HepG2 (cell line): ENCODE data around the gene CATSPERD. TPM values are rescaled to one million over a fixed set of nuclear protein-coding genes. Genes with fewer than 3 reads are reported as not detected.
"Not testable (repeated sequence)": the region's sequence is repeated elsewhere in the genome, so short reads cannot be mapped to it uniquely, and the experiment has no call there.

Experiments used
- ATAC-seq: fragments of 200-7000 bp; cut with Tn5 transposase; 3 replicates; pipeline ENCODE4 v1.9.1; 2020; ENCODE audit warnings: mild to moderate bottlenecking, moderate library complexity
- BruUV-seq: library from RNA; stranded (reverse); fragments of 400-500 nt; replicated peaks from 2 replicates; lab custom pipeline; 2021; lab: Mats Ljungman, UMichigan
- CTCF ChIA-PET: fragments of 300-600 bp; formaldehyde crosslinking; extraction: SDS; loops from one replicate; lab custom pipeline; 2021; ENCODE audit warnings: low total read pairs, inconsistent platforms, low intra/inter-chr PET ratio; lab: Yijun Ruan, JAX
- POLR2A ChIA-PET: fragments of 350-600 bp; sonication (Branson Sonifier 250); formaldehyde crosslinking; loops from one replicate; lab custom pipeline; 2020; ENCODE audit warnings: antibody characterized with exemption, inconsistent platforms; lab: Yijun Ruan, JAX
- DNase-seq: peaks from one replicate; pipeline ENCODE4 v3.0.0-alpha.2; 2015; ENCODE audit warnings: low spot score
- FAIRE-seq: peaks from 3 replicates; lab custom pipeline; 2011; peaks lifted over from hg19 to GRCh38; lab: Jason Lieb, UNC
- H2AFZ ChIP-seq: one replicate; pipeline ENCODE4 v1.6.1; 2011; ENCODE audit warnings: low read length, inconsistent platforms
- H3K27ac ChIP-seq: fragments of 300-600 bp; 3 replicates; pipeline ENCODE4 v1.8.0; 2011; ENCODE audit warnings: mixed run types, mild to moderate bottlenecking, mixed read lengths, low read length, inconsistent platforms; ENCODE audit not compliant: insufficient read depth; ENCODE audit errors: extremely low read length
- H3K27me3 ChIP-seq, 2 experiments: fragments of 200-600 bp in 1 of 2; 2 replicates in 1 of 2; 3 replicates in 1 of 2; pipeline versions ENCODE4 v1.6.0 to v1.8.0; 2011; ENCODE audit warnings: low read length in 2 of 2, mild to moderate bottlenecking in 2 of 2, moderate library complexity in 2 of 2, inconsistent platforms in 1 of 2; ENCODE audit not compliant: insufficient read depth in 2 of 2, control insufficient read depth in 1 of 2
- H3K36me3 ChIP-seq, 2 experiments: fragments of 200-600 bp in 1 of 2; replicated peaks in 1 of 2; 2 replicates in 1 of 2; 3 replicates in 1 of 2; pipeline versions ENCODE4 v1.5.1 to v1.8.0; 2011; ENCODE audit warnings: low read length in 2 of 2, inconsistent platforms in 1 of 2; ENCODE audit not compliant: insufficient read depth in 2 of 2, control insufficient read depth in 1 of 2
- H3K4me1 ChIP-seq: 2 replicates; pipeline ENCODE4 v1.5.1; 2012; ENCODE audit warnings: low read length, inconsistent platforms; ENCODE audit not compliant: insufficient read depth
- H3K4me2 ChIP-seq: 2 replicates; pipeline ENCODE4 v1.6.0; 2011; ENCODE audit warnings: low read depth, low read length, inconsistent platforms
- H3K4me3 ChIP-seq, 3 experiments: fragments of 200-600 bp in 1 of 3; sonication (generic), shearing (Covaris generic) in 1 of 3; replicated peaks in 1 of 3; 2 replicates each; pipeline ENCODE4 v1.5.1; 2011 to 2016; ENCODE audit warnings: low read length in 3 of 3, inconsistent platforms in 2 of 3, low read depth in 2 of 3, mild to moderate bottlenecking in 2 of 3, control low read depth in 1 of 3, mixed read lengths in 1 of 3; ENCODE audit not compliant: insufficient read depth in 1 of 3
- H3K79me2 ChIP-seq: one replicate; pipeline ENCODE4 v1.6.1; 2011; ENCODE audit warnings: low read length, inconsistent platforms; ENCODE audit not compliant: insufficient read depth
- H3K9ac ChIP-seq: 2 replicates; pipeline ENCODE4 v1.6.0; 2011; ENCODE audit warnings: mild to moderate bottlenecking, low read depth, low read length, inconsistent platforms; ENCODE audit not compliant: insufficient read depth
- H3K9me3 ChIP-seq: 2 replicates; pipeline ENCODE4 v1.5.1; 2012; ENCODE audit warnings: mild to moderate bottlenecking, low read length
- H4K20me1 ChIP-seq: 2 replicates; pipeline ENCODE4 v1.6.0; 2011; ENCODE audit warnings: inconsistent platforms, mild to moderate bottlenecking, low read length, moderate library complexity; ENCODE audit not compliant: insufficient read depth
- BRCA1 ChIP-seq: sonication (generic); formaldehyde crosslinking; IDR thresholded peaks from 2 replicates; pipeline ENCODE4 v1.4.0; 2020; ENCODE audit warnings: missing genetic modification reagents
- CEBPG ChIP-seq: IDR thresholded peaks from 2 replicates; pipeline ENCODE4 v1.6.1; 2016
- GMEB1 ChIP-seq: sonication (generic); formaldehyde crosslinking; IDR thresholded peaks from 2 replicates; pipeline ENCODE4 v1.5.1; 2020; ENCODE audit warnings: missing genetic modification reagents, mild to moderate bottlenecking, borderline replicate concordance
- GZF1 ChIP-seq: sonication (generic); formaldehyde crosslinking; IDR thresholded peaks from 2 replicates; pipeline ENCODE4 v1.5.1; 2020; ENCODE audit warnings: mild to moderate bottlenecking, missing genetic modification reagents
- MNT ChIP-seq: fragments of 450-650 bp; IDR thresholded peaks from 2 replicates; pipeline ENCODE4 v1.6.1; 2016
- PAF1 ChIP-seq: IDR thresholded peaks from 2 replicates; pipeline ENCODE4 v1.6.1; 2016; ENCODE audit warnings: missing genetic modification reagents, missing compliant biosample characterization
- RFX1 ChIP-seq: fragments of 450-650 bp; IDR thresholded peaks from 2 replicates; pipeline ENCODE4 v1.6.1; 2017
- ZNF253 ChIP-seq: sonication (generic); formaldehyde crosslinking; IDR thresholded peaks from 2 replicates; pipeline ENCODE4 v1.8.0; 2022; ENCODE audit warnings: mild to moderate bottlenecking, missing genetic modification reagents, borderline replicate concordance
- ZNF780A ChIP-seq: sonication (generic); formaldehyde crosslinking; IDR thresholded peaks from 2 replicates; pipeline ENCODE4 v1.8.0; 2022; ENCODE audit warnings: mild to moderate bottlenecking, missing genetic modification reagents, moderate library complexity
- WGBS: methylation state at CpG from one replicate; pipeline ENCODE4 v1.1.6; 2017; ENCODE audit warnings: low lambda C conversion rate; 5-methylcytosine and 5-hydroxymethylcytosine counted together
- in situ Hi-C: cut with HindIII; loops from 2 replicates; pipeline ENCODE4 v1.10.0; 2017; ENCODE audit warnings: low pct_unique_long_range_greater_than_20kb; ENCODE audit not compliant: extremely low pct_ligation_motif_present
- intact Hi-C: fragments of 100-400 bp; cut with micrococcal nuclease; formaldehyde crosslinking; loops from one replicate; pipeline ENCODE4 v1.10.0; 2022; ENCODE audit not compliant: unreplicated experiment
- polyA plus RNA-seq, 8 experiments: library from polyadenylated mRNA; depleted of rRNA in 3 of 8; stranded (reverse) in 7 of 8; unstranded in 1 of 8; fragments of >200 nt; fragmentation: Illumina TruSeq in 4 of 8; extraction: Trizol in 4 of 8; gene quantifications; 2 replicates each; pipeline versions ENCODE4 v1.2.1 to v1.2.3, GENCODE V29; 2011 to 2016; ENCODE audit warnings: low read depth in 4 of 8, missing spikeins in 1 of 8, mixed read lengths in 1 of 8; ENCODE audit not compliant: insufficient read depth in 1 of 8
- total RNA-seq, 5 experiments: library from RNA; depleted of rRNA; stranded (reverse); fragments of >200 nt; fragmentation: Illumina TruSeq; extraction: Trizol; gene quantifications; 2 replicates each; pipeline ENCODE4 v1.2.3, GENCODE V29; 2016; ENCODE audit warnings: low read depth in 1 of 5

The CATSPERD gene
- total and polyA plus RNA-seq, 2 of the 13 experiments (the other 11 are each of a cell fraction or from before 2014, with no cell fraction given) = 0.04 TPM; not detected in 1

DNA sequence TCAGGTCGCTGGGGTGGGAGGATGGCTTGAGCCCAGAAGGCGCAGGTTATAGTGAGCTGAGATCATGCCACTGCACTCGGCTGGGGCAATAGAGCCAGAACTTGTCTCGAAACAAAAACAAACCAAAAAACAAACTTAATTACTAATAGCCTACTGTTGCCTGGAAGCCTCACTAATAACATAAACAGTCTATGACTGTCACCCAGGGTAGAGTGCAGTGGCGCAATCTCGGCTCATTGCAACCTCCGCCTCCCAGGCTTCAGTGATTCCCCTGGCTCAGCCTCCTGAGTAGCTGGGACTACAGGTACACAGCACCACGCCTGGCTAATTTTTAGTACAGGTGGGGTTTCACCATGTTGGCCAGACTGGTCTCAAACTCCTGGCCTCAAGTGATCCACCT lies 18.0 kb downstream of the CATSPERD start (continued):
- no peak for TF ChIP-seq GZF1 (CRISPR knock-in tag)
- TF ChIP-seq ZNF780A = no peak
- peak; percentile 68 for TF ChIP-seq CEBPG (CRISPR knock-in tag)
- peak; percentile 32; the same call in 1 of the 2 replicates for TF ChIP-seq RFX1
- TF ChIP-seq, all 625 proteins: peak for 3

DNA sequence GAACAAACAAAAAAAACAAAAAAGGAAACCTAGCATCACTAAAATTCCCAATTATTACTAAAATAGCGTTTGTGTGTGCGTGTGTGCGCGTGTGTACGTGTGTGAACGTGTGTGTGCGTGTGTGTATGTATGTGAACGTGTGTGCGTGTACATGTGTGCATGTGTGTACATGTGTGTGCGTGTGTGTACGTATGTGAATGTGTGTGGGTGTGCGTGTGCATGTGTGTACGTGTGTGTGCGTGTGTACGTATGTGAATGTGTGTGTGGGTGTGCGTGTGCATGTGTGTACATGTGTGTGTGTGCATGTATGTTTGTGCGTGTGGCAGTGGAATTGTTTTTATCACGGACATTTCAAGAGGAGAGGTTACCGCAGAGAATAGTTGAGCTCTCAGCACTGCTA lies 21.6 kb downstream of the CATSPERD start:
- DNase-seq (no peak), ATAC-seq (no peak), FAIRE-seq (no peak)
- BruUV-seq = no TSS peak
- Histone ChIP-seq H2AFZ (no peak overlapping the region), H3K9ac (no peak overlapping the region), H3K36me3 (no peaks in the 10 kb centered on the region), H3K79me2 (no peaks in the 10 kb centered on the region), H3K4me1 (peaks cover 27% of the 10 kb centered on the region), H4K20me1 (no peaks in the 10 kb centered on the region), H3K4me3 (no peak overlapping the region), H3K4me2 (no peak overlapping the region), H3K27ac (no peak overlapping the region), H3K9me3 (no peaks in the 10 kb centered on the region), H3K27me3 (peaks cover 1 to 8% of the 10 kb centered on the region in 2 experiments; a peak in 2 of 5 replicates)
- in situ Hi-C loops = no loop called here
- TF ChIP-seq MNT (peak; percentile 29; the same call in 1 of the 2 replicates), PAF1 (CRISPR knock-in tag) (no peak)
- CTCF ChIA-PET = no interaction called here
- intact Hi-C loops = no loop called here
- WGBS = 55% methylated on average over 19 of the region's 19 CpGs
- POLR2A ChIA-PET = no interaction called here

- CTCF ChIA-PET = no interaction called here
- no peak overlapping the region for H2AFZ ChIP-seq
- H3K9ac ChIP-seq = no peak overlapping the region
- no peaks in the 10 kb centered on the region for H4K20me1 ChIP-seq
- no peaks in the 10 kb centered on the region for H3K36me3 ChIP-seq
- H3K4me1 ChIP-seq = peaks cover 19% of the 10 kb centered on the region
- intact Hi-C loops (no loop called here), in situ Hi-C loops (no loop called here)
- no peaks in the 10 kb centered on the region for H3K9me3 ChIP-seq
- no peaks in the 10 kb centered on the region for H3K79me2 ChIP-seq
- no peak for FAIRE-seq
- H3K27ac ChIP-seq = no peak overlapping the region
- peaks cover under 1 to 8% of the 10 kb centered on the region in 2 experiments; a peak in 1 of 5 replicates for H3K27me3 ChIP-seq
- no peak for DNase-seq
- POLR2A ChIA-PET = no interaction called here
- no TSS peak for BruUV-seq
- no peak for ATAC-seq
- no peak for TF ChIP-seq ZNF253
- no peak for TF ChIP-seq GMEB1 (CRISPR knock-in tag)
- no peak for TF ChIP-seq BRCA1
- TF ChIP-seq, all 625 proteins: peak for 0
- Histone ChIP-seq H3K4me2 (no peak overlapping the region), H3K4me3 (no peak overlapping the region)
These were observed 23.2 kb downstream of the CATSPERD start for GRCh38 chr19:5743630-5744029.

DNA sequence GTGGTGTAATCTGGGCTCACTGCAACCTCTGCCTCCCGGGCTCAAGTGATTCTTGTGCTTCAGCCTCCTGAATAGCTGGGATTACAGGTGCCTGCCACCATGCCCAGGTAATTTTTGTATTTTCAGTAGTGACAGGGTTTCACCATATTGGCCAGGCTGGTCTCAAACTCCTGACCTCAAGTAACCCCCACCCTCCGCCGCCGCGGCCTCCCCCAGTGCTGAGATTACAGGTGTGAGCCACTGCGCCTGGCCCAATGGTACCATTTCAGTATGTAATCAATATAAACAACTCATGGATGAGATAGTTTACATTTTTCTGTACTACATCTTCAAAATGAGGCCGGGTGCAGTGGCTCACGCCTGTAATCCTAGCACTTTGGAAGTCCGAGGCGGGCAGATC lies 24.6 kb downstream of the CATSPERD start:
- in situ Hi-C loops, H2AFZ ChIP-seq, POLR2A ChIA-PET, ATAC-seq, H3K4me2 ChIP-seq, H3K27ac ChIP-seq, DNase-seq, intact Hi-C loops, BruUV-seq, H3K9ac ChIP-seq, H3K27me3 ChIP-seq, H3K9me3 ChIP-seq, H3K79me2 ChIP-seq, FAIRE-seq, H3K36me3 ChIP-seq, CTCF ChIA-PET, H4K20me1 ChIP-seq, H3K4me3 ChIP-seq: not testable (repeated sequence)
- H3K4me1 ChIP-seq = peaks cover 15% of the 10 kb centered on the region; the same call in 1 of the 2 replicates
- 38% methylated on average over 10 of the region's 10 CpGs for WGBS
